K562 (cell line): ENCODE data around the gene CAMK1D. TPM values are rescaled to one million over a fixed set of nuclear protein-coding genes. Genes with fewer than 3 reads are reported as not detected.

ENCODE experiments used
- ATAC-seq: fragments of 200-7000 bp; cut with Tn5 transposase; 3 replicates; pipeline ENCODE4 v1.9.1; 2020; ENCODE audit warnings: moderate library complexity
- BruUV-seq: library from RNA; stranded (reverse); fragments of 400-500 nt; replicated peaks from 2 replicates; lab custom pipeline; 2021; lab: Mats Ljungman, UMichigan
- CTCF ChIA-PET: fragments of 300-600 bp; formaldehyde crosslinking; extraction: SDS; loops from one replicate; lab custom pipeline; 2021; ENCODE audit warnings: low intra/inter-chr PET ratio; lab: Yijun Ruan, JAX
- POLR2A ChIA-PET: fragments of 300-600, 350-650 bp; sonication (Branson Sonifier 250); formaldehyde crosslinking; extraction: SDS; loops from one replicate; lab custom pipeline; 2021; ENCODE audit warnings: antibody characterized with exemption, inconsistent platforms; lab: Yijun Ruan, JAX
- DNase-seq, 4 experiments: peaks; one replicate each; pipeline versions ENCODE4 v3.0.0 to v3.0.0-alpha.2; 2011 to 2018; ENCODE audit warnings: low spot score in 3 of 4, mixed read lengths in 3 of 4; ENCODE audit errors: extremely low read depth in 1 of 4
- FAIRE-seq: peaks from 2 replicates; lab custom pipeline; 2011; peaks lifted over from hg19 to GRCh38; lab: Jason Lieb, UNC
- H2AFZ ChIP-seq: 2 replicates; pipeline ENCODE4 v1.6.0; 2011; ENCODE audit warnings: low read depth, low read length, control low read depth, inconsistent platforms
- H3K27ac ChIP-seq: fragments of 200-600 bp; 3 replicates; pipeline ENCODE4 v1.8.0; 2011; ENCODE audit warnings: low read depth, mild to moderate bottlenecking, control low read depth, inconsistent platforms, low read length, moderate library complexity, mixed read lengths; ENCODE audit errors: extremely low read depth
- H3K27me3 ChIP-seq, 2 experiments: fragments of 300-600 bp in 1 of 2; 2 replicates in 1 of 2; 3 replicates in 1 of 2; pipeline versions ENCODE4 v1.6.0 to v1.8.0; 2011; ENCODE audit warnings: inconsistent platforms in 2 of 2, low read length in 2 of 2, mild to moderate bottlenecking in 1 of 2, mixed read lengths in 1 of 2, moderate library complexity in 1 of 2; ENCODE audit not compliant: control insufficient read depth in 2 of 2, insufficient read depth in 2 of 2
- H3K36me3 ChIP-seq: fragments of 300-600 bp; 3 replicates; pipeline ENCODE4 v1.8.0; 2011; ENCODE audit warnings: mild to moderate bottlenecking, low read length, inconsistent platforms; ENCODE audit not compliant: control insufficient read depth, insufficient read depth
- H3K4me1 ChIP-seq, 2 experiments: fragments of 200-600 bp in 1 of 2; replicated peaks in 1 of 2; 2 replicates in 1 of 2; 3 replicates in 1 of 2; pipeline versions ENCODE4 v1.5.1 to v1.8.0; 2011; ENCODE audit warnings: inconsistent platforms in 2 of 2, low read length in 2 of 2, mild to moderate bottlenecking in 1 of 2, mixed read lengths in 1 of 2, moderate library complexity in 1 of 2; ENCODE audit not compliant: control insufficient read depth in 2 of 2, insufficient read depth in 2 of 2
- H3K4me2 ChIP-seq: 2 replicates; pipeline ENCODE4 v1.6.1; 2011; ENCODE audit warnings: low read length, control low read depth, inconsistent platforms, mixed read lengths; ENCODE audit not compliant: insufficient read depth
- H3K4me3 ChIP-seq: fragments of 200-600 bp; sonication (generic), shearing (Covaris generic); 2 replicates; pipeline ENCODE4 v1.5.1; 2016; ENCODE audit warnings: control low read depth, inconsistent platforms
- H3K79me2 ChIP-seq: fragments of 200-600 bp; 3 replicates; pipeline ENCODE4 v1.8.0; 2011; ENCODE audit warnings: low read length, inconsistent platforms; ENCODE audit not compliant: control insufficient read depth, insufficient read depth
- H3K9ac ChIP-seq, 2 experiments: 2 replicates each; pipeline versions ENCODE4 v1.6.0 to v1.6.1; 2011; ENCODE audit warnings: low read depth in 2 of 2, low read length in 2 of 2, control low read depth in 1 of 2, inconsistent platforms in 1 of 2, mild to moderate bottlenecking in 1 of 2, mixed read lengths in 1 of 2; ENCODE audit not compliant: insufficient read depth in 1 of 2
- H3K9me1 ChIP-seq: one replicate; pipeline ENCODE4 v1.6.0; 2011; ENCODE audit warnings: inconsistent platforms, mild to moderate bottlenecking, low read length, moderate library complexity; ENCODE audit not compliant: control insufficient read depth, insufficient read depth
- H3K9me3 ChIP-seq: replicated peaks from 2 replicates; pipeline ENCODE4 v1.5.1; 2011; ENCODE audit warnings: low read depth, low read length, inconsistent platforms; ENCODE audit not compliant: control insufficient read depth, insufficient read depth
- H4K20me1 ChIP-seq: replicated peaks from 2 replicates; pipeline ENCODE4 v1.6.1; 2011; ENCODE audit warnings: low read length, inconsistent platforms, mixed read lengths; ENCODE audit not compliant: control insufficient read depth, insufficient read depth
- BRD9 ChIP-seq: fragments of 450-650 bp; IDR thresholded peaks from 2 replicates; pipeline ENCODE4 v1.6.1; 2018; ENCODE audit warnings: low read depth; ENCODE audit not compliant: partially characterized antibody
- CHAMP1 ChIP-seq: fragments of 450-650 bp; IDR thresholded peaks from 2 replicates; pipeline ENCODE4 v1.6.1; 2016; ENCODE audit warnings: mild to moderate bottlenecking
- ELK3 ChIP-seq: fragments of 450-650 bp; formaldehyde crosslinking; IDR thresholded peaks from 2 replicates; pipeline ENCODE4 v1.4.0; 2020; ENCODE audit warnings: mild to moderate bottlenecking
- HLTF ChIP-seq: fragments of 450-650 bp; IDR thresholded peaks from 2 replicates; pipeline ENCODE4 v1.6.1; 2016
- MBD2 ChIP-seq: sonication (generic); IDR thresholded peaks from 2 replicates; pipeline ENCODE4 v1.6.1; 2016; ENCODE audit warnings: low read depth, borderline replicate concordance
- PHF8 ChIP-seq: fragments of 200-600 bp; sonication (generic); IDR thresholded peaks from 2 replicates; pipeline ENCODE4 v1.6.1; 2012; ENCODE audit warnings: mixed run types, mild to moderate bottlenecking, inconsistent platforms, low read length, moderate library complexity, borderline replicate concordance
- RBM14 ChIP-seq: fragments of 200-400 bp; formaldehyde crosslinking; IDR thresholded peaks from 2 replicates; pipeline ENCODE4 v1.6.1; 2018; ENCODE audit warnings: low read depth, mild to moderate bottlenecking, low read length, moderate library complexity, borderline replicate concordance; ENCODE audit not compliant: insufficient read depth
- YBX1 ChIP-seq: fragments of 450-650 bp; IDR thresholded peaks from 2 replicates; pipeline ENCODE4 v1.7.1; 2016; ENCODE audit warnings: mild to moderate bottlenecking
- WGBS: fragments of 100-300 bp; shearing (Covaris generic); methylation state at CpG from one replicate; pipeline ENCODE4 v1.1.6; 2016; ENCODE audit warnings: low coverage, mixed read lengths; ENCODE audit not compliant: insufficient coverage; ENCODE audit errors: missing lambda C conversion rate; 5-methylcytosine and 5-hydroxymethylcytosine counted together
- in situ Hi-C: fragments of 300-500 bp; cut with MboI; formaldehyde crosslinking; loops from 4 replicates; pipeline ENCODE4 v1.15.0; 2018; ENCODE audit warnings: inconsistent platforms, mixed read lengths
- intact Hi-C: fragments of 100-400 bp; cut with micrococcal nuclease; formaldehyde crosslinking; loops from 2 replicates; pipeline ENCODE4 v1.14.2; 2022
- polyA plus RNA-seq, 8 experiments: library from polyadenylated mRNA; depleted of rRNA in 4 of 8; stranded (reverse) in 5 of 8; unstranded in 3 of 8; fragments of >200 nt; fragmentation: Nextera tagmentation in 2 of 8; fragmentation: Illumina TruSeq in 1 of 8; extraction: Ambion mirVana in 2 of 8; extraction: Trizol in 1 of 8; gene quantifications; 2 replicates each; pipeline versions ENCODE4 v1.2.1 to v1.2.3, GENCODE V29; 2011 to 2014; ENCODE audit warnings: inconsistent platforms in 1 of 8, missing spikeins in 1 of 8
- total RNA-seq, 7 experiments: library from RNA; depleted of rRNA in 6 of 7; stranded (reverse); fragments of >200 nt in 6 of 7; fragmentation: Illumina TruSeq in 2 of 7; extraction: Trizol in 2 of 7; gene quantifications; 2 replicates each; pipeline versions ENCODE4 v1.2.1 to v1.2.3, GENCODE V29; 2011 to 2021; ENCODE audit warnings: low replicate concordance in 1 of 7

Gene CAMK1D
- total and polyA plus RNA-seq, 9 of the 15 experiments (the other 6 are each of a cell fraction or from before 2014, with no cell fraction given) = 0.12 to 0.24 (median 0.20) TPM; not detected in 5

GRCh38 chr10:12422189-12422588 is 72.8 kb downstream of the CAMK1D start:
- Histone ChIP-seq H3K79me2 (no peaks in the 10 kb centered on the region), H3K4me2 (no peak overlapping the region), H4K20me1 (no peaks in the 10 kb centered on the region), H2AFZ (no peak overlapping the region), H3K9me1 (no peaks in the 10 kb centered on the region), H3K4me1 (no peaks in the 10 kb centered on the region), H3K27ac (no peak overlapping the region), H3K9ac (no peak overlapping the region), H3K4me3 (no peak overlapping the region), H3K9me3 (no peaks in the 10 kb centered on the region), H3K27me3 (peaks cover 22 to 77% of the 10 kb centered on the region in 2 experiments), H3K36me3 (no peaks in the 10 kb centered on the region)
- BruUV-seq = no TSS peak
- ChIA-PET POLR2A (no interaction called here), CTCF (no interaction called here)
- in situ Hi-C loops = no loop called here
- TF ChIP-seq YBX1 = no peak
- TF ChIP-seq RBM14 = no peak
- no peak for TF ChIP-seq MBD2
- TF ChIP-seq BRD9 = no peak
- TF ChIP-seq PHF8 = no peak
- no peak for TF ChIP-seq ELK3 (CRISPR knock-in tag)
- no peak for TF ChIP-seq HLTF
- TF ChIP-seq CHAMP1 = no peak
- FAIRE-seq = no peak
- ATAC-seq = no peak
- intact Hi-C loops = no loop called here
- 1% methylated on average over 10 of the region's 10 CpGs for WGBS
- no peak for DNase-seq
